ACC112 (cell line): Measurements from ENCODE around the gene SLC45A2.

Source experiments
- H2AFZ ChIP-seq: fragments of 200-600 bp; sonication (generic); one replicate; pipeline ENCODE4 v1.6.0; 2017; ENCODE audit warnings: antibody characterized with exemption, low read length; ENCODE audit not compliant: unreplicated experiment
- H3K27ac ChIP-seq: fragments of 200-600 bp; sonication (generic); 2 replicates; pipeline ENCODE4 v1.5.1; 2014; ENCODE audit warnings: low read depth, mild to moderate bottlenecking, antibody characterized with exemption, low read length, moderate library complexity
- H3K27me3 ChIP-seq: fragments of 200-600 bp; sonication (generic); 2 replicates; pipeline ENCODE4 v1.6.1; 2014; ENCODE audit warnings: mild to moderate bottlenecking, antibody characterized with exemption, low read length, moderate library complexity, mixed read lengths; ENCODE audit not compliant: insufficient read depth
- H3K36me3 ChIP-seq: fragments of 200-600 bp; sonication (generic); 2 replicates; pipeline ENCODE4 v1.6.1; 2016; ENCODE audit warnings: mild to moderate bottlenecking, antibody characterized with exemption, low read length, moderate library complexity, mixed read lengths; ENCODE audit not compliant: insufficient read depth
- H3K4me1 ChIP-seq: fragments of 200-600 bp; sonication (generic); one replicate; pipeline ENCODE4 v1.6.1; 2016; ENCODE audit warnings: low read length, mixed read lengths; ENCODE audit not compliant: insufficient read depth, unreplicated experiment, control insufficient read depth
- H3K4me3 ChIP-seq: fragments of 200-600 bp; sonication (generic); 2 replicates; pipeline ENCODE4 v1.5.1; 2014; ENCODE audit warnings: mild to moderate bottlenecking, low read depth, low read length
- H3K79me2 ChIP-seq: fragments of 200-600 bp; sonication (generic); one replicate; pipeline ENCODE4 v1.6.0; 2016; ENCODE audit warnings: low read length; ENCODE audit not compliant: control insufficient read depth, unreplicated experiment, insufficient read depth

Gene SLC45A2

DNA sequence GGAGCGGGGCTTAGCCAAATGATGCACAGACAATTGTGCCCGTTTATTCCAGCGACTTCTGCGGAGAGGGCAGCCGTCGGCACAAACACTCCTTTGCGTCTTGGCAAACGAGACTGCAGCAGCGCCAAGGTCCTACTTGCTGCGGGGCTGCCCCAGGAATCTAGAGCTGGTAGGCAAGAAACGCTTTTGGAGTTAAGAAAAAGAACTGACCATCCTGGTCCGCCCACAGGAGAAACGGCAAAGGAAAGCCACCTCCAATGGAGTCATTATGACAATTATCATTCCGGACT is 46.0 kb downstream of the SLC45A2 start:
- peak overlapping the region; percentile 12; the same call in 1 of the 2 replicates for H3K4me3 ChIP-seq

DNA sequence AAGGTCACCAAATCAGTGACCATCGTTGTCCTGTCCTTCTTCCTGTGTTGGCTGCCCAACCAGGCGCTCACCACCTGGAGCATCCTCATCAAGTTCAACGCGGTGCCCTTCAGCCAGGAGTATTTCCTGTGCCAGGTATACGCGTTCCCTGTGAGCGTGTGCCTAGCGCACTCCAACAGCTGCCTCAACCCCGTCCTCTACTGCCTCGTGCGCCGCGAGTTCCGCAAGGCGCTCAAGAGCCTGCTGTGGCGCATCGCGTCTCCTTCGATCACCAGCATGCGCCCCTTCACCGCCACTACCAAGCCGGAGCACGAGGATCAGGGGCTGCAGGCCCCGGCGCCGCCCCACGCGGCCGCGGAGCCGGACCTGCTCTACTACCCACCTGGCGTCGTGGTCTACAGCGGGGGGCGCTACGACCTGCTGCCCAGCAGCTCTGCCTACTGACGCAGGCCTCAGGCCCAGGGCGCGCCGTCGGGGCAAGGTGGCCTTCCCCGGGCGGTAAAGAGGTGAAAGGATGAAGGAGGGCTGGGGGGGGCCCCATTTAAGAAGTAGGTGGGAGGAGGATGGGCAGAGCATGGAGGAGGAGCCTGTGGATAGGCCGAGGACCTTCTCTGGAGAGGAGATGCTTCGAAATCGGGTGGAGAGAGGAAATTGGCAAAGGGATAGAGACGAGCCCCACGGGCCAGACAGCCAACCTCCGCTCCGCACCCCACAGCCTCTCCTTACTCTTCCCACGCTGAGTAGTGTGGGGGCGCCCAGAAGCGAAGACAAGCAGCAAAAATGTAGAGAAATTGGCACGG is 46.6 kb downstream of the SLC45A2 start:
- Histone ChIP-seq H3K79me2 (no peaks in the 10 kb centered on the region), H3K4me1 (peaks cover 14% of the 10 kb centered on the region), H3K27me3 (peaks cover 69% of the 10 kb centered on the region), H3K4me3 (peak overlapping the region; percentile 12), H3K36me3 (no peaks in the 10 kb centered on the region), H3K27ac (no peak overlapping the region), H2AFZ (no peak overlapping the region)

More for the DNA sequence above, 46.0 kb downstream of the SLC45A2 start:
- Histone ChIP-seq H3K27ac (no peak overlapping the region), H3K36me3 (no peaks in the 10 kb centered on the region), H3K4me1 (peaks cover 14% of the 10 kb centered on the region), H2AFZ (no peak overlapping the region), H3K27me3 (peaks cover 74% of the 10 kb centered on the region), H3K79me2 (no peaks in the 10 kb centered on the region)

- peaks cover 14% of the 10 kb centered on the region for H3K4me1 ChIP-seq
- peaks cover 61% of the 10 kb centered on the region for H3K27me3 ChIP-seq
- H3K4me3 ChIP-seq = peak overlapping the region; percentile 77
- H3K79me2 ChIP-seq = no peaks in the 10 kb centered on the region
- no peaks in the 10 kb centered on the region for H3K36me3 ChIP-seq
- H2AFZ ChIP-seq = no peak overlapping the region
- no peak overlapping the region for H3K27ac ChIP-seq
Observed at GRCh38 chr5:33937017-33937706, 47.3 kb downstream of the SLC45A2 start.

DNA sequence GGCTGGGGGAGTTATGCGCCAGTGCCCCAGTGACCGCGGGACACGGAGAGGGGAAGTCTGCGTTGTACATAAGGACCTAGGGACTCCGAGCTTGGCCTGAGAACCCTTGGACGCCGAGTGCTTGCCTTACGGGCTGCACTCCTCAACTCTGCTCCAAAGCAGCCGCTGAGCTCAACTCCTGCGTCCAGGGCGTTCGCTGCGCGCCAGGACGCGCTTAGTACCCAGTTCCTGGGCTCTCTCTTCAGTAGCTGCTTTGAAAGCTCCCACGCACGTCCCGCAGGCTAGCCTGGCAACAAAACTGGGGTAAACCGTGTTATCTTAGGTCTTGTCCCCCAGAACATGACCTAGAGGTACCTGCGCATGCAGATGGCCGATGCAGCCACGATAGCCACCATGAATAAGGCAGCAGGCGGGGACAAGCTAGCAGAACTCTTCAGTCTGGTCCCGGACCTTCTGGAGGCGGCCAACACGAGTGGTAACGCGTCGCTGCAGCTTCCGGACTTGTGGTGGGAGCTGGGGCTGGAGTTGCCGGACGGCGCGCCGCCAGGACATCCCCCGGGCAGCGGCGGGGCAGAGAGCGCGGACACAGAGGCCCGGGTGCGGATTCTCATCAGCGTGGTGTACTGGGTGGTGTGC is 48.0 kb downstream of the SLC45A2 start, which contains the start of gene RXFP3:
RXFP3 (plus strand) TSS at position 6 of the 636 bp plus-strand sequence; CDS start at position 361, 355 bp downstream.
- H2AFZ ChIP-seq = peak within 1 kb of the TSS; percentile 39
- H3K27me3 ChIP-seq = peaks cover 55% of the 10 kb centered on the region

GRCh38 chr5:33936004-33936380 is 48.5 kb downstream of the SLC45A2 start:
- Histone ChIP-seq H3K4me1 (peaks cover 14% of the 10 kb centered on the region), H3K79me2 (no peaks in the 10 kb centered on the region), H3K36me3 (no peaks in the 10 kb centered on the region), H2AFZ (peak overlapping the region; percentile 39), H3K4me3 (peak overlapping the region; percentile 77), H3K27me3 (peaks cover 50% of the 10 kb centered on the region), H3K27ac (no peak overlapping the region)

More for the DNA sequence above, 48.0 kb downstream of the SLC45A2 start, which contains the start of gene RXFP3:
- Histone ChIP-seq H3K27ac (no peak within 1 kb of the TSS), H3K4me3 (peak within 1 kb of the TSS; percentile 77), H3K4me1 (peaks cover 14% of the 10 kb centered on the region), H3K79me2 (no peaks in the 10 kb centered on the region), H3K36me3 (no peaks in the 10 kb centered on the region)

- Histone ChIP-seq H3K4me3 (no peak overlapping the region), H2AFZ (no peak overlapping the region), H3K27ac (peak overlapping the region; percentile 53), H3K27me3 (peaks cover 32% of the 10 kb centered on the region), H3K36me3 (no peaks in the 10 kb centered on the region), H3K4me1 (peaks cover 14% of the 10 kb centered on the region), H3K79me2 (no peaks in the 10 kb centered on the region)
Observed at GRCh38 chr5:33934176-33934575, 50.3 kb downstream of the SLC45A2 start.

DNA sequence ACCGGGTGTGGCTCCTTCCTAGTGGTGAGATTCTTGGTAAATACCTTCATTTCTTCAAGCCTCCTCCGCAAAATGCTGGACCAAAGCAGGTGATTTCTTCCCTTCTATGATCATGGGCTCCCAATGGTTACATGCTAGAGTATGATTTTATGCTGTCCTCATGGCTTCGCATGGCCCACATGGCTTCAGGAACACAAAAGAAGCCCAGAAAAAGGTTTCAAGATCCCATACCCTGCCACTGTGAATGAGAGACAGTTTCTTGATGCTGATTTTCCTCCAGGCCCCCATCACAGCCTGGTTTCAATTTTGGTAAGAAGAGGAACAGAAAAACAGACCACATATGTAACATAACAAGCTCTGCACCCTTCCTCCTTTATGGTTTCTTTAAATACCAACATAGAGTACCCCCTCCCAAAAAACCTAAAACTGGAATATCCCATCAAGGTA is 50.7 kb downstream of the SLC45A2 start:
- peaks cover 14% of the 10 kb centered on the region for H3K4me1 ChIP-seq
- peaks cover 27% of the 10 kb centered on the region for H3K27me3 ChIP-seq
- no peak overlapping the region for H2AFZ ChIP-seq
- H3K36me3 ChIP-seq = no peaks in the 10 kb centered on the region
- no peak overlapping the region for H3K4me3 ChIP-seq
- H3K27ac ChIP-seq = peak overlapping the region; percentile 25; the same call in 1 of the 2 replicates
- no peaks in the 10 kb centered on the region for H3K79me2 ChIP-seq

GRCh38 chr5:33931136-33931535 is 53.4 kb downstream of the SLC45A2 start:
- Histone ChIP-seq H3K36me3 (no peaks in the 10 kb centered on the region), H3K27ac (no peak overlapping the region), H3K27me3 (peaks cover 1% of the 10 kb centered on the region), H3K4me1 (peaks cover 9% of the 10 kb centered on the region), H3K4me3 (no peak overlapping the region), H3K79me2 (no peaks in the 10 kb centered on the region), H2AFZ (no peak overlapping the region)

DNA sequence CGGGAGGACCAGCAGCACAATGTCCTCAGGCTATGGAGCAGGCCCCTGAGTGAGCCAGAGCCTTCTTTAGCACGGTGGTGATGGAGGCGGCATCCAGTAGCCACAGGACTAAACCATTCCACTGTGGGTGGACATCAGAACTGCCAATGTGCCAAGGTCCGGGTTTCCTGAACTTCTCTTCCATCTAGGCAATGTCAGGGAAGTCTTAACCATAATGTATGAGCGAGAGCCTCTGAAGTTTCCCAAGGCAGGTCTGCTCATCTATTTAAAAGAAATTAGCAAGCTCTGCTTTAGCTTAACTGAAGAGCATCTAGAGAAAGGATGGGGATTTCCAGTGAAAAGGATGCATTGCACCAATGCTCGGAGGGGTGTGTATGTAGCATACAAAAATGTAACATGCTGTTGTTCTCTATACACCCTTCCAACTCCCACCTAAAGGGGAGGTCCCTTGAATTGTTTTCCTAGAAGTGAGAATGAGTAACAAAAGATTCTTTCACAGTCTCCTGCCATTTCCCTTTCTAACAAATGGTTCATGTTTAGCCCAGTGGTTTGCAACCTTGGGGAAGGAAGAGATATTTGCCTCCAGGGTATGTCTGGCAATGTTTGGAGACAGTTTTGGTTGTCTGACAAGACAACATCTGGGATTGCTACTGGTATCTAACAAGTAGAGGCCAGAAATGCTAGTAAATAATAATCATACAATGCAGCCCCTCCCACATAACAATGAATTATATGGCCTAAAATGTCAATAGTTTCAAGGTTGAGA is 54.4 kb downstream of the SLC45A2 start:
- no peak overlapping the region for H2AFZ ChIP-seq
- H3K36me3 ChIP-seq = no peaks in the 10 kb centered on the region
- no peaks in the 10 kb centered on the region for H3K27me3 ChIP-seq
- no peak overlapping the region for H3K4me3 ChIP-seq
- H3K79me2 ChIP-seq = no peaks in the 10 kb centered on the region
- no peak overlapping the region for H3K27ac ChIP-seq
- H3K4me1 ChIP-seq = peaks cover 9% of the 10 kb centered on the region

DNA sequence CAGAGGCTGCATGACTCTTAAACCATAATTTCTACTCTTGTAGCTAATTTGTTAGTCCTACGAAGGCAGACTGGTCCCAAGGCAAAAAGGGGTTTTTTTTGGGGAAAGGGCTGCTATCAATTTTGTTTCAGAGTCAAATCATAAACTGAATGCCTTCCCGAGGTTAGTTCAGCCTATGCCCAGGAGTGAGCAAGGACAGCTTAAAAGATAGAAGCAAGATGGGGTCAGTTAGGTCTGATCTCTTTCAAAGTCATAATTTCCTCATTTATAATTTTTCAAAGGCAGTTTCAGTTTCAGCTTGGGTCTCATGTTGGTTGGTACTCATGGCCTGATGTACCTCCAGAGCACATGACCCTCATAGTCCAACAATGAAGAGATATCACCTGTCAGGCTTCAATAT is 56.2 kb downstream of the SLC45A2 start:
- Histone ChIP-seq H3K36me3 (no peaks in the 10 kb centered on the region), H2AFZ (no peak overlapping the region), H3K27ac (no peak overlapping the region), H3K4me3 (no peak overlapping the region), H3K4me1 (no peaks in the 10 kb centered on the region), H3K79me2 (no peaks in the 10 kb centered on the region), H3K27me3 (no peaks in the 10 kb centered on the region)
